ENCODE measurements around the gene GPR21.

DNA sequence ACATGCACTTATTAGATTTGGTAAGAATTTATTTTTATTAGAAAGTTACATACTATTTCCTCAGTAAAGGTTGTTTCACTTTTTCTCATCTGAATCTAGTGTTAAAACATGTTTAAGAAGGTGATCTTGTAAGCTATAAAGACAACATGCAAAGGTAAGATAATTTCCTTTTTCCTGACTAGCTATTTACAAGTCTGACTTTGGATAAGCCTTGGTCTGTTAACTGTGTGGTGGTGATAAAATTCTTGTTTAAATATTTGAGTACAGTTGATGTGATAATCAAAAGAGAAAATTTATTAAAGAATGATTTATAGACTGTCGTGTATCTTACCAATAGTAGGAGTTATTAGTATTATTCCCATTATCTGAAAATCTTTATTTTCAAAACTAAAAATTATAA is 36.9 kb upstream of the GPR21 start:
- TF ChIP-seq POLR2AphosphoS5 (IDR thresholded peaks at IDR 0.05; ENCODE audit: insufficient read depth in 1 of 2, low read depth in 1 of 2) (no peak), POLR2A (IDR thresholded peaks at IDR 0.05) (no peak)
- TF ChIP-seq, protein P1, sequence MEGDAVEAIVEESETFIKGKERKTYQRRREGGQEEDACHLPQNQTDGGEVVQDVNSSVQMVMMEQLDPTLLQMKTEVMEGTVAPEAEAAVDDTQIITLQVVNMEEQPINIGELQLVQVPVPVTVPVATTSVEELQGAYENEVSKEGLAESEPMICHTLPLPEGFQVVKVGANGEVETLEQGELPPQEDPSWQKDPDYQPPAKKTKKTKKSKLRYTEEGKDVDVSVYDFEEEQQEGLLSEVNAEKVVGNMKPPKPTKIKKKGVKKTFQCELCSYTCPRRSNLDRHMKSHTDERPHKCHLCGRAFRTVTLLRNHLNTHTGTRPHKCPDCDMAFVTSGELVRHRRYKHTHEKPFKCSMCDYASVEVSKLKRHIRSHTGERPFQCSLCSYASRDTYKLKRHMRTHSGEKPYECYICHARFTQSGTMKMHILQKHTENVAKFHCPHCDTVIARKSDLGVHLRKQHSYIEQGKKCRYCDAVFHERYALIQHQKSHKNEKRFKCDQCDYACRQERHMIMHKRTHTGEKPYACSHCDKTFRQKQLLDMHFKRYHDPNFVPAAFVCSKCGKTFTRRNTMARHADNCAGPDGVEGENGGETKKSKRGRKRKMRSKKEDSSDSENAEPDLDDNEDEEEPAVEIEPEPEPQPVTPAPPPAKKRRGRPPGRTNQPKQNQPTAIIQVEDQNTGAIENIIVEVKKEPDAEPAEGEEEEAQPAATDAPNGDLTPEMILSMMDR (IDR thresholded peaks at IDR 0.05): no peak
